ENCODE measurements around the gene NDOR1. TPM values are rescaled to one million over a fixed set of nuclear protein-coding genes. Genes with fewer than 3 reads are reported as not detected.
A peak's percentile ranks its signal among the peaks of the same experiment; 100 is the strongest.

The NDOR1 gene
- total RNA-seq, 3 donors from 2014 or later (not counting 1 experiment from before 2014, with no cell fraction given): 31.1 to 36.0 (median 31.9) TPM

DNA sequence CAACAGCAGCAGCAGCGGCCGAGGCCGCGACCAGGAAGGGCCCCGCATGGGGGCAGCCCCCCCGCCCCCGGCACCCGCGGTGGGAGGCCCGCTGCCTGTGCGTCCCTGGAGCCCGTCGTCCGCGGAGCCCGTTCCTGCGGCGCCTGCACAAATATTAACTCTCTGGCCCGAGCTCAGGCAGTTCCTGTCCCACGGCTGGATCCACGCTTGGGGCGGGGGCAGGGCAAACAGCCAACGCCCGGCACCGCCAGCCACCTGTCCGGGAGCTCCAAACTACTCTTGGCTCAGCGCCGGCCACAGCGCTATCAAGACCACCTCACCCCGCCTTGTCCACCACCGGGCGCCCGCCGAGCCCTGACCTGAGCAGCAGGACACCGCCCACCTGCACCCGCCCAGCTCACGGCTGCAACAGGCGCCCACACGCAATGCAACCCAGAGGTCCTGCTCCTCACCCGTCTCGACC is 35.6 kb upstream of the NDOR1 start, which contains the start of gene LRRC26:
Gene LRRC26, minus strand, starts transcription at position 156 of the 463 bp plus-strand sequence. Its CDS starts 108 bp downstream, at position 48.
- no peak for ATAC-seq
- intact Hi-C loops (cut with micrococcal nuclease): no loop called here
- Mint-ChIP-seq H3K27me3 (ENCODE audit: low read depth in 2 of 2) (peaks cover under 1 to 24% of the 10 kb centered on the region in 2 donors), H3K4me1 (no peaks in the 10 kb centered on the region), H3K4me3 (peak within 1 kb of the TSS; percentile 40), H3K9me3 (no peaks in the 10 kb centered on the region), H3K27ac (no peak within 1 kb of the TSS), H3K36me3 (no peaks in the 10 kb centered on the region)
- Histone ChIP-seq H3K9me3 (ENCODE audit: control insufficient read depth, insufficient read depth, low read length) (no peaks in the 10 kb centered on the region), H3K4me3 (ENCODE audit: low read length) (no peak within 1 kb of the TSS), H3K27me3 (ENCODE audit: control insufficient read depth, insufficient read depth, low read length) (peaks cover 37% of the 10 kb centered on the region), H3K4me1 (ENCODE audit: control insufficient read depth, insufficient read depth, low read length) (peaks cover 4% of the 10 kb centered on the region), H3K36me3 (ENCODE audit: control insufficient read depth, insufficient read depth, low read length) (no peaks in the 10 kb centered on the region), H3K27ac (ENCODE audit: low read length) (no peak within 1 kb of the TSS)
- TF ChIP-seq, protein P1, sequence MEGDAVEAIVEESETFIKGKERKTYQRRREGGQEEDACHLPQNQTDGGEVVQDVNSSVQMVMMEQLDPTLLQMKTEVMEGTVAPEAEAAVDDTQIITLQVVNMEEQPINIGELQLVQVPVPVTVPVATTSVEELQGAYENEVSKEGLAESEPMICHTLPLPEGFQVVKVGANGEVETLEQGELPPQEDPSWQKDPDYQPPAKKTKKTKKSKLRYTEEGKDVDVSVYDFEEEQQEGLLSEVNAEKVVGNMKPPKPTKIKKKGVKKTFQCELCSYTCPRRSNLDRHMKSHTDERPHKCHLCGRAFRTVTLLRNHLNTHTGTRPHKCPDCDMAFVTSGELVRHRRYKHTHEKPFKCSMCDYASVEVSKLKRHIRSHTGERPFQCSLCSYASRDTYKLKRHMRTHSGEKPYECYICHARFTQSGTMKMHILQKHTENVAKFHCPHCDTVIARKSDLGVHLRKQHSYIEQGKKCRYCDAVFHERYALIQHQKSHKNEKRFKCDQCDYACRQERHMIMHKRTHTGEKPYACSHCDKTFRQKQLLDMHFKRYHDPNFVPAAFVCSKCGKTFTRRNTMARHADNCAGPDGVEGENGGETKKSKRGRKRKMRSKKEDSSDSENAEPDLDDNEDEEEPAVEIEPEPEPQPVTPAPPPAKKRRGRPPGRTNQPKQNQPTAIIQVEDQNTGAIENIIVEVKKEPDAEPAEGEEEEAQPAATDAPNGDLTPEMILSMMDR (IDR thresholded peaks at IDR 0.05): no peak
- 18% methylated on average over 41 of the region's 41 CpGs for WGBS (ENCODE audit: insufficient coverage)
- DNase-seq: no peak

DNA sequence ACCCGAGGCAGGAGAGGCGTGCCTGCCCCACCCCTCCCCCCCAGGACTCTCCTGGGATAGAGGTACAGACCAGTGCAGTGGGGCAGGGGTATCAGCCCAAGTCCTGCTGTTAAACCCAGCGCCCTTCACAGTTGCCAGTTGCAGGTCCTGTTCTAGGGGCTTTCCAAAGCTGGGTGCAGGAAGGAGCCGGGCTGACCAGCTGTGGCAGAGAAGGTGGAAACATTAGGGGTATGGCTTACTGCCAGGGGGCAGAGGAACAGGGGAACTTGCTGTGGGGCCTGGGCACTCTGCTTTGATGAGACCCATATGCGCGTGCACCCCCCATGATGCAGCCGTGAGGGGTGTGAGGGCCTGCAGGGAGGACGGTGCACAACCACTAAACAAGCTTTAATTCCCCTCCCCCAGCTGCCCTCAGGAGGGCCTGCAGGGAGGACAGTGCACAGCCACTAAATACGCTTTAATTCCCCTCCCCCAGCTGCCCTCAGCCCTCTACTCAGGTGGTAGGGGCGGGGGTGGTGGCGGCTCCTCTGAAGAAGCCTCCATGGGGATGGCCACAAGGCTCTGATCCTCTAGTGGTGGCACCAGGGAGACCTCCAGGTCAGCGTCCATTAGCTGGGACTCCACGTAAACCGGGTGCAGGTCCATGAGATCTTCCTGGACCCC is 34.9 kb upstream of the NDOR1 start:
- H3K4me3 Mint-ChIP-seq: no peak overlapping the region
- intact Hi-C loops (cut with micrococcal nuclease): no loop called here
- H3K36me3 ChIP-seq (ENCODE audit: control insufficient read depth, insufficient read depth, low read length): no peaks in the 10 kb centered on the region
- no peak for DNase-seq
- no peaks in the 10 kb centered on the region for H3K9me3 Mint-ChIP-seq
- H3K4me1 Mint-ChIP-seq: no peaks in the 10 kb centered on the region
- no peak overlapping the region for H3K27ac ChIP-seq (ENCODE audit: low read length)
- peaks cover 35% of the 10 kb centered on the region for H3K27me3 ChIP-seq (ENCODE audit: control insufficient read depth, insufficient read depth, low read length)
- H3K27me3 Mint-ChIP-seq (ENCODE audit: low read depth in 2 of 2): peaks cover 0 to 18% of the 10 kb centered on the region in 2 donors
- TF ChIP-seq, protein P1 (IDR thresholded peaks at IDR 0.05): no peak
- H3K4me1 ChIP-seq (ENCODE audit: control insufficient read depth, insufficient read depth, low read length): peaks cover 4% of the 10 kb centered on the region
- H3K4me3 ChIP-seq (ENCODE audit: low read length): no peak overlapping the region
- WGBS (ENCODE audit: insufficient coverage): 56% methylated on average over 13 of the region's 14 CpGs
- no peaks in the 10 kb centered on the region for H3K36me3 Mint-ChIP-seq
- H3K9me3 ChIP-seq (ENCODE audit: control insufficient read depth, insufficient read depth, low read length): no peaks in the 10 kb centered on the region
- H3K27ac Mint-ChIP-seq: no peak overlapping the region
- ATAC-seq: no peak

DNA sequence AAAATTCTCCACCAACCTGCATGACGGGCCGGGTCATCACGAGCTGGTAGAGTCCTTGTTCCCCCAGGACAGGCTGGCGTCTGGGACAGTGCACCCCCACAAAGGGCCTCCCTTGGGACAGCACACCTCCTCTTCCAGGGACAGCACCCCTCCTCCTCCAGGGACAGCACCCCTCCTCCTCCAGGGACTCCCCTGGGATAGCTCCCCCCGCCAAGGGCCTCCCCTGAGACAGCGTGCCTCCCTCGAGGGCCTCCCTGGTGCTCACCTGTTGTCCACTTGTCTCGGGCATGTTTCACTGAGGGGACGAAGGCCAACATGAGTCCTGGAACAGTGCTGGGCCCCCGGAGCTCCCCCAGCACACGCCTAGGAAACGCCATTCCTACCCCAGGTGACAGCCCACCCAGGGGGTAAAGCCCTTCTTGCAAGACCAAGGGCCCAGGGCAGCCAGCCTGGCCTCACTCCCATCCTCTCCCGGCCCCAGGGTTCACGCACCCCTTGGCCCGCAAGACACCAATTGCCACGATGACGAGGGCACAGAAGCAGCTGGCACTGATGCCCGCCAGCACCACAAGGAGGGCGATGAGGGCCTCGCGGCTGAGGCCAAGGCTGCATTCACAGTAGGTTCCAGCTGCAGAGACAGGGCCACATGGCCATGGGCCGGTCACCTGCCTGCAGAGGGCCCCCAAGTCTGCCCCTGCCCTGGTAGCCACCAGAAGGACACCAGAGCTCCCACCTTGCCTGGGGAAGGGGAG is 34.2 kb upstream of the NDOR1 start:
- no peak for ATAC-seq
- TF ChIP-seq, protein P1 (IDR thresholded peaks at IDR 0.05): no peak
- intact Hi-C loops (cut with micrococcal nuclease): no loop called here

More for the DNA sequence above, 34.2 kb upstream of the NDOR1 start:
- Mint-ChIP-seq H3K27me3 (ENCODE audit: low read depth in 2 of 2) (peaks cover 0 to 14% of the 10 kb centered on the region in 2 donors), H3K9me3 (no peaks in the 10 kb centered on the region), H3K4me1 (no peaks in the 10 kb centered on the region), H3K4me3 (no peak overlapping the region), H3K36me3 (no peaks in the 10 kb centered on the region), H3K27ac (no peak overlapping the region)
- WGBS (ENCODE audit: insufficient coverage): 76% methylated on average over 22 of the region's 22 CpGs
- Histone ChIP-seq H3K4me1 (ENCODE audit: control insufficient read depth, insufficient read depth, low read length) (peaks cover 4% of the 10 kb centered on the region), H3K9me3 (ENCODE audit: control insufficient read depth, insufficient read depth, low read length) (no peaks in the 10 kb centered on the region), H3K27me3 (ENCODE audit: control insufficient read depth, insufficient read depth, low read length) (peaks cover 28% of the 10 kb centered on the region), H3K27ac (ENCODE audit: low read length) (no peak overlapping the region), H3K4me3 (ENCODE audit: low read length) (no peak overlapping the region), H3K36me3 (ENCODE audit: control insufficient read depth, insufficient read depth, low read length) (no peaks in the 10 kb centered on the region)
- DNase-seq: no peak
